SK-N-SH (cell line): ENCODE results near the gene GRK5. TPM values are rescaled to one million over a fixed set of nuclear protein-coding genes. Genes with fewer than 3 reads are reported as not detected.

Experiments
- CTCF ChIA-PET: fragments of 300-600, 350-600 bp; formaldehyde crosslinking; extraction: SDS; loops from one replicate; lab custom pipeline; 2021; lab: Yijun Ruan, JAX
- POLR2A ChIA-PET: fragments of 350-600 bp; sonication (Branson Sonifier 250); formaldehyde crosslinking; extraction: SDS; loops from one replicate; lab custom pipeline; 2020; ENCODE audit warnings: antibody characterized with exemption, inconsistent platforms; lab: Yijun Ruan, JAX
- DNase-seq: peaks from one replicate; pipeline ENCODE4 v3.0.0; 2012
- H2AFZ ChIP-seq: fragments of 200-600 bp; sonication (generic); 2 replicates; pipeline ENCODE4 v1.8.1; 2016; ENCODE audit warnings: antibody characterized with exemption, mild to moderate bottlenecking, low read depth
- H3F3A ChIP-seq: fragments of 200-600 bp; sonication (generic); replicated peaks from 2 replicates; pipeline ENCODE3; 2016; ENCODE audit warnings: antibody characterized with exemption, mild to moderate bottlenecking; ENCODE audit not compliant: insufficient read depth
- H3K27ac ChIP-seq, 2 experiments: fragments of 200-500 bp in 1 of 2; fragments of 200-600 bp in 1 of 2; sonication (Bioruptor generic) in 1 of 2; sonication (generic), shearing (Covaris generic) in 1 of 2; 2 replicates each; pipeline versions ENCODE4 v1.5.1 to v1.6.1; 2014 to 2016; ENCODE audit warnings: low read depth in 2 of 2, inconsistent platforms in 1 of 2, low read length in 1 of 2, mild to moderate bottlenecking in 1 of 2, mixed read lengths in 1 of 2
- H3K27me3 ChIP-seq: fragments of 200-600 bp; sonication (generic), shearing (Covaris generic); 2 replicates; pipeline ENCODE4 v1.6.1; 2016; ENCODE audit warnings: mixed run types; ENCODE audit not compliant: insufficient read depth
- H3K36me3 ChIP-seq, 2 experiments: fragments of 200-500 bp in 1 of 2; fragments of 200-600 bp in 1 of 2; sonication (Bioruptor generic) in 1 of 2; sonication (generic) in 1 of 2; replicated peaks in 1 of 2; 2 replicates each; pipeline versions ENCODE3 to v1.5.1; 2014 to 2016; ENCODE audit warnings: low read length in 1 of 2, mild to moderate bottlenecking in 1 of 2; ENCODE audit not compliant: insufficient read depth in 2 of 2, control insufficient read depth in 1 of 2
- H3K4me1 ChIP-seq, 2 experiments: fragments of 200-500 bp in 1 of 2; fragments of 200-600 bp in 1 of 2; sonication (Bioruptor generic) in 1 of 2; sonication (generic), shearing (Covaris generic) in 1 of 2; 2 replicates each; pipeline versions ENCODE4 v1.5.1 to v1.6.1; 2014 to 2016; ENCODE audit warnings: low read depth in 1 of 2, low read length in 1 of 2, mixed run types in 1 of 2; ENCODE audit not compliant: insufficient read depth in 2 of 2, control insufficient read depth in 1 of 2
- H3K4me2 ChIP-seq: fragments of 200-600 bp; sonication (generic), shearing (Covaris generic); 2 replicates; pipeline ENCODE4 v1.6.1; 2017; ENCODE audit warnings: mixed run types
- H3K4me3 ChIP-seq, 2 experiments: fragments of 200-500 bp in 1 of 2; fragments of 200-600 bp in 1 of 2; sonication (Bioruptor generic) in 1 of 2; sonication (generic), shearing (Covaris generic) in 1 of 2; 2 replicates each; pipeline versions ENCODE4 v1.5.1 to v1.8.1; 2014 to 2016; ENCODE audit warnings: low read depth in 2 of 2, inconsistent platforms in 1 of 2, low read length in 1 of 2, mild to moderate bottlenecking in 1 of 2, mixed read lengths in 1 of 2, moderate library complexity in 1 of 2
- H3K79me2 ChIP-seq: fragments of 200-600 bp; sonication (generic); 2 replicates; pipeline ENCODE4 v1.8.1; 2017; ENCODE audit warnings: mild to moderate bottlenecking; ENCODE audit not compliant: insufficient read depth
- H3K9ac ChIP-seq: fragments of 200-600 bp; sonication (generic); 2 replicates; pipeline ENCODE4 v1.6.1; 2017; ENCODE audit warnings: mixed run types
- H3K9me2 ChIP-seq: fragments of 200-600 bp; sonication (generic); 2 replicates; pipeline ENCODE4 v1.6.1; 2017; ENCODE audit warnings: mixed run types
- H3K9me3 ChIP-seq: fragments of 200-600 bp; sonication (generic); 2 replicates; pipeline ENCODE4 v1.6.1; 2017; ENCODE audit warnings: mixed run types, mild to moderate bottlenecking, moderate library complexity
- H4K20me1 ChIP-seq: fragments of 200-600 bp; sonication (generic); 2 replicates; pipeline ENCODE4 v1.6.1; 2017; ENCODE audit warnings: mild to moderate bottlenecking, mixed run types; ENCODE audit not compliant: insufficient read depth
- CHD2 ChIP-seq: fragments of 150-350 bp; IDR thresholded peaks from 2 replicates; pipeline ENCODE4 v1.6.1; 2018; ENCODE audit warnings: low read length; ENCODE audit not compliant: partially characterized antibody
- ELF1 ChIP-seq: IDR thresholded peaks from 2 replicates; pipeline ENCODE4 v1.4.0; 2012
- GABPA ChIP-seq: IDR thresholded peaks from 2 replicates; pipeline ENCODE4 v1.4.0; 2012; ENCODE audit warnings: low read depth, mild to moderate bottlenecking
- JUND ChIP-seq: IDR thresholded peaks from 2 replicates; pipeline ENCODE4 v1.4.0; 2012
- MEF2A ChIP-seq: IDR thresholded peaks from 2 replicates; pipeline ENCODE4 v1.4.0; 2012; ENCODE audit warnings: low read depth, borderline replicate concordance
- NFIC ChIP-seq: IDR thresholded peaks from 2 replicates; pipeline ENCODE4 v1.4.0; 2012; ENCODE audit warnings: borderline replicate concordance
- RAD21 ChIP-seq: IDR thresholded peaks from 2 replicates; pipeline ENCODE4 v1.6.1; 2012; ENCODE audit warnings: mild to moderate bottlenecking, low read length
- RFX5 ChIP-seq: IDR thresholded peaks from 2 replicates; pipeline ENCODE4 v1.6.1; 2012; ENCODE audit warnings: mild to moderate bottlenecking, improper control_type of control experiment, low read length
- RXRA ChIP-seq: IDR thresholded peaks from 2 replicates; pipeline ENCODE4 v1.4.0; 2012; ENCODE audit warnings: low read depth, mild to moderate bottlenecking, borderline replicate concordance
- TCF12 ChIP-seq: IDR thresholded peaks from 2 replicates; pipeline ENCODE4 v1.4.0; 2012
- TEAD4 ChIP-seq: IDR thresholded peaks from 2 replicates; pipeline ENCODE4 v1.4.0; 2012; ENCODE audit warnings: mild to moderate bottlenecking, borderline replicate concordance; ENCODE audit not compliant: insufficient read depth
- YY1 ChIP-seq: IDR thresholded peaks from 2 replicates; pipeline ENCODE4 v1.4.0; 2012; ENCODE audit warnings: low read depth, mild to moderate bottlenecking
- whole genome bisulfite sequencing: methylation state at CpG from one replicate; pipeline ENCODE4 v1.1.6; 2017; ENCODE audit warnings: low lambda C conversion rate; 5-methylcytosine and 5-hydroxymethylcytosine counted together
- polyA plus RNA-seq, 3 experiments: library from polyadenylated mRNA; depleted of rRNA; stranded (reverse); fragments of >200 nt; gene quantifications; 2 replicates each; pipeline ENCODE4 v1.2.3, GENCODE V29; 2012
- TF ChIP-seq, protein P1 (sequence below): fragments of 150-350 bp; IDR thresholded peaks from 2 replicates; pipeline ENCODE4 v1.6.1; 2017; ENCODE audit warnings: antibody characterized with exemption, low read length, low read depth, borderline replicate concordance
- TF ChIP-seq, protein P2 (sequence below): IDR thresholded peaks from 2 replicates; pipeline ENCODE4; 2012
- TF ChIP-seq, protein P3 (sequence below): IDR thresholded peaks from 2 replicates; pipeline ENCODE4 v1.4.0; 2012; ENCODE audit warnings: low read depth
- TF ChIP-seq, protein P4 (sequence below): fragments of 200-600 bp; sonication (generic); IDR thresholded peaks from 2 replicates; pipeline ENCODE4 v1.6.1; 2017; ENCODE audit warnings: antibody characterized with exemption, mild to moderate bottlenecking, moderate library complexity
- TF ChIP-seq, protein P5 (sequence below): fragments of 150-350 bp; IDR thresholded peaks from 2 replicates; pipeline ENCODE4 v1.6.1; 2016; ENCODE audit warnings: mild to moderate bottlenecking, low read depth, low read length

The GRK5 gene
- polyA plus RNA-seq, 1 of the 3 experiments (the other 2 are of a cell fraction) = 12.1 TPM

DNA sequence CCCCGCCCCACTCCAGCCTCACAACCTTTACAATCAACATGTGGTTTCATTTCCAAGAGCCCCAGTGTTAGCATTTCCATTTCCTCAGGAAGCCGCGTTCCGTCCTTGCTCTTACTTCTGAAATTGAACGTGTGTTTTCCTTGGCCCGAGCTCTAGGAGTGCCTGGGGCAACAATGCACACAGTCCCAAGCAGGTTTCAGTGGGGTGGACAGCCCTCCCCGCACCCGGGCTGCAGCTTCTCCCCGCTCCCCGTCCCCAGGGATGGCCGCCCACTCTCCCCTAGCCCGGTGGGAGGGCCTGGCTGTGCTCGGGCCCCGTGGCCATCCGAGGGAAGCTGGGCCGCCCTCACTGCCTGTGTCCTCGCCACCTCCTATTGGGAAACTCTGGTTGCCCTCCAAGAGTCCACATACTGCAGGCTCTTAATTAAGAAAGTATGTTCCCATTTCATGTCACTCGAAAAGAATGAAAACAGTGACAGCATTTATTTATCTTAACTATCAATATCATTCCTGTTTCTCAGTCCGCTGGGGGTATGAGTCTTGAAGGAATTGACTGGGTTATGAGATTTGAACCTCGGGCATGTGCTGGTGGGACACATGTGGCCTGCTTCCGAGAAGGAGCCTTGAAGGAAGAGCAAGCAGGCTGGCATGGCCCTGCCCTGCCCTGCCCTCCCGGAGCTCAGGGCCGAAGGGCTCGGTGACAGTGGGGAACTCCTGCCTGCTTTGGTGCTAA lies 163.8 kb downstream of the GRK5 start:
- Histone ChIP-seq H4K20me1 (no peaks in the 10 kb centered on the region), H3K4me1 (peaks cover 9 to 48% of the 10 kb centered on the region in 2 experiments; a peak in 3 of 4 replicates), H3K9ac (peak overlapping the region; percentile 35; the same call in 1 of the 2 replicates), H3K4me3 (no peak overlapping the region), H3K79me2 (no peaks in the 10 kb centered on the region), H3K36me3 (no peaks in the 10 kb centered on the region), H3K4me2 (peak overlapping the region; percentile 70; the same call in 1 of the 2 replicates), H3K9me2 (no peaks in the 10 kb centered on the region), H3F3A (peaks cover 2% of the 10 kb centered on the region), H3K9me3 (no peaks in the 10 kb centered on the region), H2AFZ (no peak overlapping the region), H3K27ac (peak overlapping the region; percentile 43 to 71; a peak in 3 of 4 replicates), H3K27me3 (no peaks in the 10 kb centered on the region)
- no peak for TF ChIP-seq CHD2
- TF ChIP-seq, protein P1, sequence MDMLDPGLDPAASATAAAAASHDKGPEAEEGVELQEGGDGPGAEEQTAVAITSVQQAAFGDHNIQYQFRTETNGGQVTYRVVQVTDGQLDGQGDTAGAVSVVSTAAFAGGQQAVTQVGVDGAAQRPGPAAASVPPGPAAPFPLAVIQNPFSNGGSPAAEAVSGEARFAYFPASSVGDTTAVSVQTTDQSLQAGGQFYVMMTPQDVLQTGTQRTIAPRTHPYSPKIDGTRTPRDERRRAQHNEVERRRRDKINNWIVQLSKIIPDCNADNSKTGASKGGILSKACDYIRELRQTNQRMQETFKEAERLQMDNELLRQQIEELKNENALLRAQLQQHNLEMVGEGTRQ = no peak
- TF ChIP-seq, protein P2, sequence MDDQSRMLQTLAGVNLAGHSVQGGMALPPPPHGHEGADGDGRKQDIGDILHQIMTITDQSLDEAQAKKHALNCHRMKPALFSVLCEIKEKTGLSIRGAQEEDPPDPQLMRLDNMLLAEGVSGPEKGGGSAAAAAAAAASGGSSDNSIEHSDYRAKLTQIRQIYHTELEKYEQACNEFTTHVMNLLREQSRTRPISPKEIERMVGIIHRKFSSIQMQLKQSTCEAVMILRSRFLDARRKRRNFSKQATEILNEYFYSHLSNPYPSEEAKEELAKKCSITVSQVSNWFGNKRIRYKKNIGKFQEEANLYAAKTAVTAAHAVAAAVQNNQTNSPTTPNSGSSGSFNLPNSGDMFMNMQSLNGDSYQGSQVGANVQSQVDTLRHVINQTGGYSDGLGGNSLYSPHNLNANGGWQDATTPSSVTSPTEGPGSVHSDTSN = 0 out of 2 replicates have a peak, but pooled peaks have one; percentile 34
- no peak for TF ChIP-seq JUND
- no peak for TF ChIP-seq GABPA
- no peak for TF ChIP-seq MEF2A
- TF ChIP-seq TEAD4 = no peak
- peak; percentile 50 for TF ChIP-seq TCF12
- TF ChIP-seq, protein P3, sequence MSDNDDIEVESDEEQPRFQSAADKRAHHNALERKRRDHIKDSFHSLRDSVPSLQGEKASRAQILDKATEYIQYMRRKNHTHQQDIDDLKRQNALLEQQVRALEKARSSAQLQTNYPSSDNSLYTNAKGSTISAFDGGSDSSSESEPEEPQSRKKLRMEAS = 0 out of 2 replicates have a peak, but pooled peaks have one; percentile 22
- TF ChIP-seq YY1 = no peak
- TF ChIP-seq RFX5 = no peak
- TF ChIP-seq, protein P4, sequence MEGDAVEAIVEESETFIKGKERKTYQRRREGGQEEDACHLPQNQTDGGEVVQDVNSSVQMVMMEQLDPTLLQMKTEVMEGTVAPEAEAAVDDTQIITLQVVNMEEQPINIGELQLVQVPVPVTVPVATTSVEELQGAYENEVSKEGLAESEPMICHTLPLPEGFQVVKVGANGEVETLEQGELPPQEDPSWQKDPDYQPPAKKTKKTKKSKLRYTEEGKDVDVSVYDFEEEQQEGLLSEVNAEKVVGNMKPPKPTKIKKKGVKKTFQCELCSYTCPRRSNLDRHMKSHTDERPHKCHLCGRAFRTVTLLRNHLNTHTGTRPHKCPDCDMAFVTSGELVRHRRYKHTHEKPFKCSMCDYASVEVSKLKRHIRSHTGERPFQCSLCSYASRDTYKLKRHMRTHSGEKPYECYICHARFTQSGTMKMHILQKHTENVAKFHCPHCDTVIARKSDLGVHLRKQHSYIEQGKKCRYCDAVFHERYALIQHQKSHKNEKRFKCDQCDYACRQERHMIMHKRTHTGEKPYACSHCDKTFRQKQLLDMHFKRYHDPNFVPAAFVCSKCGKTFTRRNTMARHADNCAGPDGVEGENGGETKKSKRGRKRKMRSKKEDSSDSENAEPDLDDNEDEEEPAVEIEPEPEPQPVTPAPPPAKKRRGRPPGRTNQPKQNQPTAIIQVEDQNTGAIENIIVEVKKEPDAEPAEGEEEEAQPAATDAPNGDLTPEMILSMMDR = no peak
- TF ChIP-seq, protein P5, sequence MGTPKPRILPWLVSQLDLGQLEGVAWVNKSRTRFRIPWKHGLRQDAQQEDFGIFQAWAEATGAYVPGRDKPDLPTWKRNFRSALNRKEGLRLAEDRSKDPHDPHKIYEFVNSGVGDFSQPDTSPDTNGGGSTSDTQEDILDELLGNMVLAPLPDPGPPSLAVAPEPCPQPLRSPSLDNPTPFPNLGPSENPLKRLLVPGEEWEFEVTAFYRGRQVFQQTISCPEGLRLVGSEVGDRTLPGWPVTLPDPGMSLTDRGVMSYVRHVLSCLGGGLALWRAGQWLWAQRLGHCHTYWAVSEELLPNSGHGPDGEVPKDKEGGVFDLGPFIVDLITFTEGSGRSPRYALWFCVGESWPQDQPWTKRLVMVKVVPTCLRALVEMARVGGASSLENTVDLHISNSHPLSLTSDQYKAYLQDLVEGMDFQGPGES = no peak
- no peak; the same call in 1 of the 2 replicates for TF ChIP-seq NFIC
- no peak for TF ChIP-seq RXRA
- TF ChIP-seq ELF1 = no peak
- TF ChIP-seq RAD21 = no peak
- WGBS = 54% methylated on average over 22 of the region's 24 CpGs
- CTCF ChIA-PET = interaction anchor here (1.2 to 2.1 kb wide), 8 partner anchors 29 to 172 kb away, joined by 3 to 8 read pairs (median 4); partner anchors contain the start of gene GRK5
- POLR2A ChIA-PET = no interaction called here
- peak; percentile 81 for DNase-seq
